HG03457 (cell line): ENCODE results near the gene FYB1.
A peak's percentile ranks its signal among the peaks of the same experiment; 100 is the strongest.
"Not testable (repeated sequence)": the region's sequence is repeated elsewhere in the genome, so short reads cannot be mapped to it uniquely, and the experiment has no call there.

Source experiments
- ATAC-seq: cut with Tn5 transposase; IDR thresholded peaks from one replicate; pipeline ENCODE4 v1.9.1; 2021; ENCODE audit warnings: moderate number of reproducible peaks; ENCODE audit not compliant: unreplicated experiment

FYB1 gene

DNA sequence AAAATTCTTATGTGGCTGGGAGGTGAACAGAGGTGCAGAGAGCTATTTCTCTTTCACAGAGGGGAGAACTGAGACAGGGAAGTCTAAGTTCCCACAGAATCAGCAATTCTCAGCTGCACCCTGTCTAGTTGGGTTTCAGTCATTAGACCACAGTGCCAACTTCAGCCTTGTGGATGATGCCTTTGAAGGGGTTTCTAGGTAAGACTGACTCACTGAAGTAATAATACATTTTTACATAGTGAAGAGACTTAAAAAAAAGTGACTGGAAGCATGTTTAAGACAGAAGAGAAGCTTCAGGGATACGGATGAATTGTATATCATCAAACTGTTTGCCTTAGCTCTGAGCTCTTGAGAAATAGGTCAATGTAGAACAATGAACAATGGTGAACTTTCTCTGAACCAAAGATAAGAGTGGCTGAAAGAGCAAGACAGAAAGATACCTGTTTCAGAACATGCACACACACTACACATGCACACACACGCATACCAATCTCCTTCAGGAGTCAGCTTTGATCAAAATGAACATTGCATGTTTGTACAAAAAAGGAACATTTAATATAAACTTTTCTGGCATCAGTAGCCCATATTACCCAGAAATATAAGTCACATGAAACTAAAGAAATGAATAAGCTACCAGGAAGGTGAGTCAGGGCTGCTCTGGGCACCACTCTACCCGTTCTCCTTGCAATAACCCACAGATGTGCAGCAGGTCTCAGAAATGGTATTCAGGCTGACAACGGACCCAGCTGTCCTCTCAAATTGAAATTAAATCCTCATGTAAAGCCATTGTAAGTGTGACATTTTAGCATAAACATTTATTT, 12.6 kb upstream of the FYB1 start:
- ATAC-seq, result no peak

- ATAC-seq, result no peak
Measured at GRCh38 chr5:39228596-39228995, 9.2 kb upstream of the FYB1 start.

- ATAC-seq, result no peak
Measured at GRCh38 chr5:39226558-39226957, 7.2 kb upstream of the FYB1 start.

DNA sequence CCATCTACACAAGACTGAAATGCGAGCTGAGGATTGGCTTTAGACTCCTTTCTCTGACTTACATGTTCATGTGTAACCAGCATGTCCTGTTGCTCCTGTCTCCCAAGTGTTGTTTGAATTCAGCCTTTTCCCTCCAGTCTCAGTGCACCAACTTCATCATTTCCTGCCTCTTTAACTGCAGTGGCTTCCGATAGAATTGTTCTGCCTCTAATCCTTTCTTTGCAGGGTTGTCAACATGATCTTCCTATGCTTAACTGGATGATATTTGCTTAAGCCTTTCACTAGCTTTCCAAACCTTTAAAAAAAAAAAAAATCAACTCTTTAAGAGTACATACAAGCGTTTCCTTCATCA, 6.7 kb upstream of the FYB1 start:
- ATAC-seq, result no peak

- ATAC-seq, result no peak
Measured at GRCh38 chr5:39225405-39226099, 6.2 kb upstream of the FYB1 start.

GRCh38 chr5:39224196-39224761, 4.9 kb upstream of the FYB1 start:
- ATAC-seq, result no peak

DNA sequence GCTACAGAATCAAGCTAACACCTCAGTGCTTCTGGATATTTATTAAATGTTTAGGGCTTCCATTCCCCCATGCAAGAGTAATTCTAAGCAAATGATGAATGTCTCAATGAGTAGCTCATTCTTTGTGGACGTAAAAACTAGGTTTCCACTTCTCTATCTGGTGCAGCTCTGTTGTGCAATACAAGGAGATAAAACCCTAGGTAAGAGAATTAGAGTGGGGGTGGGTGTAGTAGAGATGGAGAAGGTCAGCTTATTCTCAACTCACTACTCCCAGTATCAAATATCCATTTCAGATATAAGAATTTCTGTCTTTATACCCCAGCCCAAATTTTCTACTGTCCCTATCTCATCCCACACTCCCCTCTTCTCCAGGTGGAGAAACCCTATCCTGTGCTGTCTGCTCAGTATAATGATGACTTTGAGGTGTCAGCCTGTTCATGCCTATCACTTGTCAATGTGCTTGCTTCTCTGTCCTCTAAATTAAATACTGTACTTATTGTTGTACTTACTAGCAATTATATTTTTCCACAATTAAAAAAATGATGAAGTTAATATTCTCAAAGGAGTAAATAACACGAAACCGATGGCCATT, 4.3 kb upstream of the FYB1 start:
- no peak for ATAC-seq

- ATAC-seq, result not testable (repeated sequence)
Measured at GRCh38 chr5:39221671-39222070, 2.3 kb upstream of the FYB1 start.

- no peak for ATAC-seq
Measured at GRCh38 chr5:39220280-39221030, 1.1 kb upstream of the FYB1 start.

- ATAC-seq, result no peak
Measured at GRCh38 chr5:39218482-39219402, 621 bp downstream of the FYB1 start.

DNA sequence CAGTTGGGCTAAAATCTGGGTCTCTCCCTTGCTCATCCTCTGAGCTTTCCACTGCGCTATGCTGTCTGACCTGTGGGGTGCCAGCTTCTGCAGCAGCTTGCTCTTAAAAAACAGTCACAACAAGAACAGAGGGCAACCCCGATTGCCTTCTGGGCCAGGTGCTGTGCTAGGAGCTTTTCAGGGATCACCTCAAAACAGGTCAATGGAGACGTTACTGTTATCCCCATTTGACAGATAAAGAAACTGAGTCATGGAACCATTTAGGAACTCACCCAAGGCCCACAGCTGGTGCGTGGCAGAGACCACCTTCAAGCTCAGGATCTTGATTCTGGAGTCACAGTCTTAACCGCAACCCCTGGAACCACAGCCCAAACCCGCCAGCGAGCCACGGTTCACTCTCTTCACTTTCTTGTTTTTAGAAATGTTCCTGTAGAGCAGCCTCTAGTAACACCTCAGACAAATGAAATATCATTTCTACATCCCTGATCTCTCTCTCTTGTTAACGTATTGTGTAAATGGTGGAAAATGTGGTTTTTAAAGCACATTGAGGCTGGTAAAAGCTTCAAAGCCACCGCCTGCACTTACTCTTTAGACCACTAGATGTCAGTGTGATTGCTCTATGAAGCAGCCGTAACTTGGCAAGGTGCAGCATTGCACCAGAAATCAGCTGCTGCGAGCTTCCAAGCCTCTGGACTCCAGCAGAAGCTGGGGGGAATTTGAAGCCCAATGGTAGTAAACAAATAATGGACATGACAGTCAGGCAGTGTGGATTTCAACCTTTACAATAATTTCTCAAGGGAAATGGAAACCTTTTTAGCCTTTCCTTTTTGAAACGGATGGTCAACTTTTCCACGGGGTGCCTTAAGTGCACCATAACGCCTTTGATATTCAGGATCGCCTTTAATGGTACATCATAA, 1.7 kb downstream of the FYB1 start:
- peak; percentile 76 for ATAC-seq

GRCh38 chr5:39216631-39217030, 2.7 kb downstream of the FYB1 start:
- ATAC-seq, result no peak

DNA sequence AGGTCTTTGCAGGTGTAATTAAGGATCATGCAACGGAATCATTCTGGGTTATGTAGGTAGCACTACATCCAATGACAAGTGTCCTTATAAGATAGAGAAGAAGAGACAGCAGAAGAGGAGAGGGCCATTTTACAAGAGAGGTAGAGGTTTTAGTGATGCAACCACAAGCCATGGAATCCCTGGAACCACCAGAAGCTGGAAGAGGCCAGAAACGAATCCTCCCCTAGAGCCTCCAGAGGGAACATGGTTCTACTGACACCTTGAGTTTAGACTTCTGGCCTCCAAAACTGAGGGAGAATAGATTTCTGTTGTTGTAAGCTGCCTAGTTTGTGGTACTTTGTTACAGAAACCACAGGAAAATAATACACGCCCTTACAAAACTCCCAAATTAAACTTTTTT, 3.5 kb downstream of the FYB1 start:
- ATAC-seq, result no peak

- ATAC-seq, result no peak
Measured at GRCh38 chr5:39214912-39215709, 4.3 kb downstream of the FYB1 start.

DNA sequence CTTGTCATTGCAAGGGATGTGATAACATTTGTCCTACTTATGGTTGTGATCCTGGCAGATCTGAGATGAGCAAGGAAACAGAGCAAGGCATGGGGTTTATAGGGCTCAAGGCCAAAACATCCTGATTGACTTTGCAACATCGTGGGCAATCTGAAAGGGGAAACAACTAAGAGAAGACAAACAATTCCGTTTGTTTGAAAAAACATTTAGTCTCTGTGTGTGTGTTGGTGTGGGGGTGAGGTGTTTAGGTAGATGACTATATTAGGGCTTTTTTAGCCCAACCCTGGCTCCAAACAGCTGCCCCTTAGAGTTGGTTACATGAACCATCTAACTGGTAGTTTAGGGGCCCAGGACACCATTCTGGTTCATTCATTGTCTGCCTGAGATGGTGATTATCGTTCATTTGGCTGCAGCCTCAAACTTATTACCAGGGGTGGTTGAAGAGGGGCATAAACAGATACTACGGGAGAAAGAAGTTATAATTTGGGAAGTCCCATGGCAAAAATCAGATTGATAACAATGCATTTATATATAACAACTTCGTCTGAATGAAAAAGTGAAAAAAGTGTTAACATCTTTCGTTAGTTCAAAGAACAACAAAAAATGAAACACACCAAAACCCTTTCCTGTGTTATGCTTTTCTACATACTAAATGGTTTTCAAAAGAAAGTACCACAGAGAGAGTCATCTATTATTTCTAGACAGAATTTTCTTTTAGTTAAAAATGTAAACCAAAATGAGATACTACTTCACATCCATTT, 5.7 kb downstream of the FYB1 start:
- ATAC-seq, result no peak

- ATAC-seq, result no peak
Measured at GRCh38 chr5:39211773-39212172, 7.6 kb downstream of the FYB1 start.

GRCh38 chr5:39209924-39210323, 9.4 kb downstream of the FYB1 start:
- ATAC-seq, result no peak
